H1 (cell line): ENCODE data around the gene EPHB1. TPM values are rescaled to one million over a fixed set of nuclear protein-coding genes. Genes with fewer than 3 reads are reported as not detected.

Source experiments
- CTCF ChIA-PET: fragments of 300-600 bp; sonication (Branson Sonifier 250); formaldehyde crosslinking; loops from one replicate; lab custom pipeline; 2021; ENCODE audit not compliant: partially characterized antibody; lab: Charles Lee
- POLR2A ChIA-PET: fragments of 300-600 bp; sonication (Branson Sonifier 250); formaldehyde crosslinking; loops from one replicate; lab custom pipeline; 2021; ENCODE audit warnings: inconsistent platforms; ENCODE audit not compliant: partially characterized antibody; lab: Charles Lee
- DNase-seq, 2 experiments: peaks; one replicate each; pipeline versions ENCODE4 v3.0.0 to v3.0.0-alpha.2; 2010 to 2022; ENCODE audit warnings: low spot score in 2 of 2, low read depth in 1 of 2, mixed read lengths in 1 of 2
- FAIRE-seq: peaks from 2 replicates; lab custom pipeline; 2011; peaks lifted over from hg19 to GRCh38; lab: Jason Lieb, UNC
- H2AFZ ChIP-seq: 2 replicates; pipeline ENCODE4 v1.8.1; 2012; ENCODE audit warnings: low read length, inconsistent platforms
- H2AK5ac ChIP-seq: 2 replicates; pipeline ENCODE4 v1.6.1; 2013; ENCODE audit warnings: low read depth, low read length
- H2BK120ac ChIP-seq: replicated peaks from 2 replicates; pipeline ENCODE3; 2013; ENCODE audit warnings: low read depth, low read length, inconsistent platforms
- H2BK12ac ChIP-seq: 2 replicates; pipeline ENCODE4 v1.6.1; 2013; ENCODE audit warnings: low read depth, low read length
- H2BK15ac ChIP-seq: 2 replicates; pipeline ENCODE4 v1.6.1; 2013; ENCODE audit warnings: low read length
- H2BK20ac ChIP-seq: 2 replicates; pipeline ENCODE4 v1.6.1; 2013; ENCODE audit warnings: low read length
- H2BK5ac ChIP-seq: 2 replicates; pipeline ENCODE4 v1.6.1; 2013; ENCODE audit warnings: low read depth, low read length
- H3K14ac ChIP-seq: 2 replicates; pipeline ENCODE4 v1.6.1; 2013; ENCODE audit warnings: inconsistent platforms; ENCODE audit not compliant: insufficient read length
- H3K18ac ChIP-seq: 2 replicates; pipeline ENCODE4 v1.6.1; 2013; ENCODE audit warnings: low read length; ENCODE audit errors: extremely low read depth
- H3K23ac ChIP-seq: 2 replicates; pipeline ENCODE4 v1.6.1; 2013; ENCODE audit warnings: inconsistent platforms; ENCODE audit not compliant: insufficient read length
- H3K23me2 ChIP-seq: 2 replicates; pipeline ENCODE4 v1.6.1; 2013; ENCODE audit warnings: low read depth, low read length
- H3K27ac ChIP-seq: 2 replicates; pipeline ENCODE4 v1.6.1; 2011; ENCODE audit warnings: low read depth, low read length, inconsistent platforms
- H3K27me3 ChIP-seq, 4 experiments: replicated peaks in 1 of 4; 1 replicate in 1 of 4; 2 replicates in 3 of 4; pipeline versions ENCODE4 v1.6.1 to v1.8.1; 2011 to 2013; ENCODE audit warnings: low read length in 3 of 4, mild to moderate bottlenecking in 3 of 4, inconsistent platforms in 2 of 4, mixed read lengths in 2 of 4, moderate library complexity in 1 of 4; ENCODE audit not compliant: control insufficient read depth in 3 of 4, insufficient read depth in 3 of 4; ENCODE audit errors: extremely low read depth in 1 of 4
- H3K36me3 ChIP-seq, 4 experiments: 2 replicates each; pipeline versions ENCODE4 v1.6.1 to v1.8.1; 2011 to 2013; ENCODE audit warnings: mild to moderate bottlenecking in 4 of 4, low read length in 3 of 4, moderate library complexity in 2 of 4, control low read depth in 1 of 4, inconsistent platforms in 1 of 4; ENCODE audit not compliant: insufficient read depth in 4 of 4, control insufficient read depth in 2 of 4
- H3K4ac ChIP-seq: replicated peaks from 2 replicates; pipeline ENCODE3; 2013; ENCODE audit warnings: low read length, low read depth, mixed read lengths, inconsistent platforms; ENCODE audit not compliant: insufficient read length
- H3K4me1 ChIP-seq, 4 experiments: replicated peaks in 1 of 4; 1 replicate in 1 of 4; 2 replicates in 3 of 4; pipeline versions ENCODE4 v1.6.1 to v1.8.1; 2011 to 2013; ENCODE audit warnings: low read length in 3 of 4, inconsistent platforms in 2 of 4, mixed read lengths in 1 of 4; ENCODE audit not compliant: insufficient read depth in 4 of 4, control insufficient read depth in 3 of 4
- H3K4me2 ChIP-seq, 2 experiments: 2 replicates each; pipeline versions ENCODE4 v1.6.1 to v1.8.1; 2011 to 2013; ENCODE audit warnings: low read depth in 2 of 2, low read length in 2 of 2, control low read depth in 1 of 2, inconsistent platforms in 1 of 2, mild to moderate bottlenecking in 1 of 2; ENCODE audit not compliant: insufficient read depth in 1 of 2
- H3K4me3 ChIP-seq, 4 experiments: fragments of 200-600, 300-600 bp in 1 of 4; sonication (generic), shearing (Covaris generic), sonication (Bioruptor Twin) in 1 of 4; 2 replicates each; pipeline versions ENCODE4 v1.5.1 to v1.8.1; 2011 to 2016; ENCODE audit warnings: low read length in 4 of 4, low read depth in 3 of 4, control low read depth in 2 of 4, inconsistent platforms in 2 of 4, mild to moderate bottlenecking in 2 of 4, mixed read lengths in 1 of 4, moderate library complexity in 1 of 4; ENCODE audit not compliant: insufficient read depth in 2 of 4; ENCODE audit errors: extremely low read depth in 1 of 4
- H3K56ac ChIP-seq: replicated peaks from 2 replicates; pipeline ENCODE3; 2013; ENCODE audit warnings: low read depth, mild to moderate bottlenecking, mixed read lengths, low read length, inconsistent platforms; ENCODE audit not compliant: insufficient read length
- H3K79me1 ChIP-seq: 2 replicates; pipeline ENCODE4 v1.6.1; 2013; ENCODE audit warnings: low read depth, low read length, control low read depth
- H3K79me2 ChIP-seq, 2 experiments: 2 replicates each; pipeline versions ENCODE4 v1.6.1 to v1.8.1; 2012 to 2013; ENCODE audit warnings: low read length in 2 of 2, mild to moderate bottlenecking in 2 of 2, inconsistent platforms in 1 of 2; ENCODE audit not compliant: insufficient read depth in 2 of 2, control insufficient read depth in 1 of 2
- H3K9ac ChIP-seq, 4 experiments: replicated peaks in 1 of 4; 1 replicate in 1 of 4; 2 replicates in 3 of 4; pipeline versions ENCODE4 v1.6.1 to v1.8.1; 2011 to 2013; ENCODE audit warnings: low read depth in 3 of 4, low read length in 3 of 4, control low read depth in 2 of 4, mild to moderate bottlenecking in 2 of 4, moderate library complexity in 2 of 4, inconsistent platforms in 1 of 4; ENCODE audit errors: extremely low read depth in 1 of 4
- H3K9me3 ChIP-seq, 2 experiments: 2 replicates each; pipeline versions ENCODE4 v1.6.1 to v1.8.1; 2012 to 2013; ENCODE audit warnings: mild to moderate bottlenecking in 2 of 2, moderate library complexity in 2 of 2, control low read depth in 1 of 2, inconsistent platforms in 1 of 2, low read depth in 1 of 2, low read length in 1 of 2, mixed read lengths in 1 of 2; ENCODE audit not compliant: insufficient read depth in 2 of 2
- H4K20me1 ChIP-seq, 2 experiments: replicated peaks in 1 of 2; 2 replicates each; pipeline versions ENCODE3 to v1.8.1; 2011 to 2013; ENCODE audit warnings: inconsistent platforms in 2 of 2, low read length in 2 of 2, mild to moderate bottlenecking in 1 of 2; ENCODE audit not compliant: insufficient read depth in 2 of 2, control insufficient read depth in 1 of 2
- H4K5ac ChIP-seq: 2 replicates; pipeline ENCODE4 v1.6.1; 2013; ENCODE audit warnings: low read length, low read depth, mixed read lengths, inconsistent platforms; ENCODE audit not compliant: insufficient read length
- H4K8ac ChIP-seq: 2 replicates; pipeline ENCODE4 v1.8.0; 2013; ENCODE audit warnings: mild to moderate bottlenecking, moderate library complexity, low read length, inconsistent platforms; ENCODE audit not compliant: insufficient read depth; ENCODE audit errors: extremely low read depth
- H4K91ac ChIP-seq: replicated peaks from 2 replicates; pipeline ENCODE3; 2013; ENCODE audit warnings: low read length, mixed read lengths, inconsistent platforms; ENCODE audit not compliant: insufficient read length
- ASH2L ChIP-seq: fragments of 200-600, 300-600 bp; sonication (generic); IDR thresholded peaks from one replicate; pipeline ENCODE4 v1.7.1; 2017; ENCODE audit warnings: low read length
- BCL11A ChIP-seq, 2 experiments: IDR thresholded peaks; one replicate each; pipeline ENCODE4 v1.6.1; 2011; ENCODE audit warnings: low read depth in 2 of 2, low read length in 2 of 2, mild to moderate bottlenecking in 2 of 2
- CBX8 ChIP-seq: fragments of 300-800, 300-1000 bp; sonication (generic); IDR thresholded peaks from 2 replicates; pipeline ENCODE4 v1.7.1; 2016; ENCODE audit warnings: low read depth, low read length, borderline replicate concordance
- SP4 ChIP-seq: IDR thresholded peaks from 2 replicates; pipeline ENCODE4 v1.6.1; 2012; ENCODE audit warnings: low read length, inconsistent platforms
- TBP ChIP-seq: IDR thresholded peaks from 2 replicates; pipeline ENCODE4 v1.6.1; 2011; ENCODE audit warnings: low read depth, low read length, improper control_type of control experiment
- WGBS, 2 experiments: shearing (Covaris generic) in 1 of 2; methylation state at CpG; one replicate each; pipeline versions ENCODE4 v1.1.6 to v1.1.7; 2013 to 2015; ENCODE audit warnings: low lambda C conversion rate in 2 of 2, mixed read lengths in 2 of 2, inconsistent platforms in 1 of 2, low coverage in 1 of 2, missing lambda C conversion rate in 1 of 2; ENCODE audit not compliant: insufficient replicate concordance in 2 of 2, insufficient coverage in 1 of 2, insufficient read length in 1 of 2; ENCODE audit errors: extremely low coverage in 1 of 2, missing lambda C conversion rate in 1 of 2; 5-methylcytosine and 5-hydroxymethylcytosine counted together
- polyA plus RNA-seq, 7 experiments: library from polyadenylated mRNA; depleted of rRNA in 3 of 7; stranded (reverse) in 5 of 7; unstranded in 2 of 7; fragments of >200 nt in 5 of 7; fragments of 200-250 nt in 2 of 7; gene quantifications; 1 replicate in 5 of 7; 2 replicates in 1 of 7; 4 replicates in 1 of 7; pipeline versions ENCODE4 v1.2.1 to v1.2.3, GENCODE V29; 2011 to 2013; ENCODE audit warnings: missing spikeins in 2 of 7, mixed read lengths in 2 of 7
- total RNA-seq: library from RNA; stranded (reverse); fragmentation: NEBNext Ultra II Directional; extraction: Animal tissue kit (Norgen Biotek cat#: 25700); gene quantifications from 2 replicates; pipeline ENCODE4 v1.2.1, GENCODE V29; 2021

EPHB1 gene
- total and polyA plus RNA-seq, 2 of the 8 experiments (the other 6 are each of a cell fraction or from before 2014, with no cell fraction given), result 3.5 to 5.9 TPM

- DNase-seq, result no peak
- H3K56ac ChIP-seq, result no peak overlapping the region
- H3K27ac ChIP-seq, result no peak overlapping the region
- no peak overlapping the region for H3K14ac ChIP-seq
- no peak overlapping the region for H3K23ac ChIP-seq
- no peak for TF ChIP-seq BCL11A (IDR thresholded peaks at IDR 0.05; ENCODE audit: low read depth in 2 of 2, low read length in 2 of 2)
- TF ChIP-seq ASH2L, result no peak
- no peak for TF ChIP-seq SP4
- TF ChIP-seq CBX8, result no peak
- TF ChIP-seq TBP, result no peak
- no peak overlapping the region; the same call in 1 of the 2 replicates for H2BK12ac ChIP-seq
- H2BK20ac ChIP-seq, result no peak overlapping the region; the same call in 1 of the 2 replicates
- H2AFZ ChIP-seq, result no peak overlapping the region
- peaks cover 0 to 7% (median 2%) of the 10 kb centered on the region in 4 experiments; a peak in 3 of 7 replicates for H3K4me1 ChIP-seq
- H2AK5ac ChIP-seq, result no peak overlapping the region
- peaks cover 0 to 6% (median 0%) of the 10 kb centered on the region in 4 experiments; a peak in 3 of 7 replicates for H3K27me3 ChIP-seq
- H3K18ac ChIP-seq, result no peak overlapping the region
- no peak overlapping the region for H4K5ac ChIP-seq
- H3K36me3 ChIP-seq, result no peaks in the 10 kb centered on the region
- peaks cover 2 to 3% of the 10 kb centered on the region in 2 experiments for H4K20me1 ChIP-seq
- no peak overlapping the region for H2BK15ac ChIP-seq
- H4K91ac ChIP-seq, result no peak overlapping the region
- H3K9ac ChIP-seq, result no peak overlapping the region
- no peaks in the 10 kb centered on the region for H3K9me3 ChIP-seq
- POLR2A ChIA-PET, result no interaction called here
- no peak overlapping the region for H2BK5ac ChIP-seq
- CTCF ChIA-PET, result no interaction called here
- no peak overlapping the region for H3K4me3 ChIP-seq
- H3K4me2 ChIP-seq, result no peak overlapping the region
- no peaks in the 10 kb centered on the region for H3K79me2 ChIP-seq
- peak overlapping the region; percentile 41 for H2BK120ac ChIP-seq
- no peaks in the 10 kb centered on the region for H3K23me2 ChIP-seq
- 87% methylated on average over 1 of the region's 1 CpG; no CpG with 5 or more reads in 1 of the 2 experiments for WGBS, 2 experiments
- H3K79me1 ChIP-seq, result no peaks in the 10 kb centered on the region
- FAIRE-seq, result no peak
- peak overlapping the region; percentile 0 for H3K4ac ChIP-seq
- no peak overlapping the region for H4K8ac ChIP-seq
Observed at GRCh38 chr3:134900482-134900881, 105.4 kb downstream of the EPHB1 start.
